Measurements from ENCODE around the gene OSER1.

GRCh38 chr20:44204156-44204831, 6.3 kb downstream of the OSER1 start:
- TF ChIP-seq CTCF (IDR thresholded peaks at IDR 0.05; ENCODE audit: low read depth, low read length, poor library complexity, severe bottlenecking): no peak
- no peak for TF ChIP-seq EZH2phosphoT487 (IDR thresholded peaks at IDR 0.05; ENCODE audit: borderline replicate concordance, low read length)
